Measurements from ENCODE around the gene OR51D1.

The OR51D1 gene
- total RNA-seq = 0 to 2.0 (median 0) reads per million in 17 experiments

GRCh38 chr11:4636962-4637661 lies at the start of gene OR51D1:
OR51D1 (plus strand) TSS chr11:4637477; CDS start chr11:4639791, 2,314 bp downstream.
- peak; percentile 68 to 77 (median 75) for DNase-seq

- no peak for DNase-seq
Measured at GRCh38 chr11:4589017-4589416, 48.3 kb upstream of the OR51D1 start.

GRCh38 chr11:4593739-4594138 lies 43.5 kb upstream of the OR51D1 start, which contains the start of gene OR52I1:
OR52I1 (plus strand) TSS chr11:4594039; CDS start chr11:4594039, 0 bp downstream.
- DNase-seq = no peak

GRCh38 chr11:4605057-4605456 lies 32.2 kb upstream of the OR51D1 start:
- no peak for DNase-seq

GRCh38 chr11:4606231-4607015 lies 30.9 kb upstream of the OR51D1 start:
- no peak for DNase-seq

- DNase-seq = peak; percentile 11 to 53 (median 27)
Measured at GRCh38 chr11:4607096-4607495, 30.2 kb upstream of the OR51D1 start.

- DNase-seq = peak; percentile 96 to 98 (median 96)
Measured at GRCh38 chr11:4607781-4608666, 29.3 kb upstream of the OR51D1 start, which contains the start of gene TRIM68. TRIM68 (minus strand) TSS chr11:4608231; CDS start chr11:4605504, 2,727 bp downstream.

GRCh38 chr11:4610258-4610935 lies 26.9 kb upstream of the OR51D1 start:
- DNase-seq = peak; percentile 12 to 32 (median 22)

- DNase-seq = no peak
Measured at GRCh38 chr11:4611986-4612385, 25.3 kb upstream of the OR51D1 start.

- DNase-seq = no peak
Measured at GRCh38 chr11:4615856-4616444, 21.3 kb upstream of the OR51D1 start.

GRCh38 chr11:4619514-4619913 lies 17.8 kb upstream of the OR51D1 start:
- no peak for DNase-seq

GRCh38 chr11:4626207-4627099 lies 10.8 kb upstream of the OR51D1 start:
- peak; percentile 57 to 65 (median 62) for DNase-seq

GRCh38 chr11:4636136-4636535 lies 1.1 kb upstream of the OR51D1 start:
- no peak for DNase-seq

- no peak for DNase-seq
Measured at GRCh38 chr11:4637662-4638047, 378 bp downstream of the OR51D1 start.

GRCh38 chr11:4639931-4640330 lies 2.7 kb downstream of the OR51D1 start:
- no peak for DNase-seq

GRCh38 chr11:4641501-4641900 lies 4.2 kb downstream of the OR51D1 start:
- no peak for DNase-seq

GRCh38 chr11:4642043-4642442 lies 4.8 kb downstream of the OR51D1 start:
- no peak for DNase-seq

GRCh38 chr11:4643076-4643475 lies 5.8 kb downstream of the OR51D1 start:
- no peak for DNase-seq

- DNase-seq = no peak
Measured at GRCh38 chr11:4643682-4644081, 6.4 kb downstream of the OR51D1 start, which contains the start of gene OR51E1. OR51E1 (plus strand) TSS chr11:4643982; CDS start chr11:4652527, 8,545 bp downstream.

- DNase-seq = no peak
Measured at GRCh38 chr11:4644233-4644632, 7.0 kb downstream of the OR51D1 start.
